Measurements from ENCODE around the gene MEGF11.

DNA sequence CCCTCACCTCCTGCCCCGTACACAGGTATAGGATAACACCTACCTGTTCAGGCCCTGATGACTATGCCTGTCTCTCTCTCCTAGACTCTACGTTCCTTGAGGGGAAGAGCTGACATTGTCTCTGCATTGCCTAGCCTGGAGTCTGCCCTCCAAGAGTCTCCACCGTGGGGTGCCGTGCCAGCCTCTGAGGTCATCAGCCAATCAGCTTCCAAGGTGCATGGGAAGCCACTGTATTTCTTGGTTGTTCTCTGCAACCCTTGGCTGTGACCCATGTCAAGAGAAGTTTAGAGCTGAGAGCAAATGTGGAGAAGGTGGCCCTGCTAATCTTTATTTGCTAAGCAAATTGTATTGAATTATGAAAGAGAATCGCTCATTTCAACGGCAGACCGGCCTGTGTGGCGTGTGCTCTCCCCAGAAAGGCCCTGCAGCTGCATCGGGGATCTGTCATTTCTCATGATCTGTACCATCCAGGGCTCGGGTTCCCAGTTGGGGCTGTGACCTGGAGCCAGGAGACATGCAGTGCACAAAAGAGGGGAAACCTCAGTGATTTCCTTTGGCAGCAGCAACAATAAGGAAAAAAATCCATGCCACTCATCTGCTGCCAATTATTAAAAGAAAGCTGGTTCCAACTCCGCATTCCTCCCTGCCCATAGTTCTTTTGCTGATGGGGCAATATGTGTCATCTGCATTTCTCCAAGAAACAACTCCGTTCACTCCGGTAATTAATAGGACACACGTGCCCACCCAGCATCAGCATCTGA lies 182.2 kb downstream of the MEGF11 start:
- TF ChIP-seq, protein P1, sequence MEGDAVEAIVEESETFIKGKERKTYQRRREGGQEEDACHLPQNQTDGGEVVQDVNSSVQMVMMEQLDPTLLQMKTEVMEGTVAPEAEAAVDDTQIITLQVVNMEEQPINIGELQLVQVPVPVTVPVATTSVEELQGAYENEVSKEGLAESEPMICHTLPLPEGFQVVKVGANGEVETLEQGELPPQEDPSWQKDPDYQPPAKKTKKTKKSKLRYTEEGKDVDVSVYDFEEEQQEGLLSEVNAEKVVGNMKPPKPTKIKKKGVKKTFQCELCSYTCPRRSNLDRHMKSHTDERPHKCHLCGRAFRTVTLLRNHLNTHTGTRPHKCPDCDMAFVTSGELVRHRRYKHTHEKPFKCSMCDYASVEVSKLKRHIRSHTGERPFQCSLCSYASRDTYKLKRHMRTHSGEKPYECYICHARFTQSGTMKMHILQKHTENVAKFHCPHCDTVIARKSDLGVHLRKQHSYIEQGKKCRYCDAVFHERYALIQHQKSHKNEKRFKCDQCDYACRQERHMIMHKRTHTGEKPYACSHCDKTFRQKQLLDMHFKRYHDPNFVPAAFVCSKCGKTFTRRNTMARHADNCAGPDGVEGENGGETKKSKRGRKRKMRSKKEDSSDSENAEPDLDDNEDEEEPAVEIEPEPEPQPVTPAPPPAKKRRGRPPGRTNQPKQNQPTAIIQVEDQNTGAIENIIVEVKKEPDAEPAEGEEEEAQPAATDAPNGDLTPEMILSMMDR (IDR thresholded peaks at IDR 0.05), result no peak
- no peak for TF ChIP-seq POLR2A (IDR thresholded peaks at IDR 0.05)
